K562 treated with DMSO at 1 percent for 4 hours (cell line): ENCODE data around the gene CDK5RAP1. TPM values are rescaled to one million over a fixed set of nuclear protein-coding genes. Genes with fewer than 3 reads are reported as not detected.

Experiments
- total RNA-seq: library from RNA; unstranded; fragments of 300-600 nt; gene quantifications from 2 replicates; pipeline ENCODE4 v1.2.3, GENCODE V29; 2022; ENCODE audit not compliant: insufficient read depth

Gene CDK5RAP1
- total RNA-seq: 29.7 and 35.2 TPM in 2 replicates

DNA sequence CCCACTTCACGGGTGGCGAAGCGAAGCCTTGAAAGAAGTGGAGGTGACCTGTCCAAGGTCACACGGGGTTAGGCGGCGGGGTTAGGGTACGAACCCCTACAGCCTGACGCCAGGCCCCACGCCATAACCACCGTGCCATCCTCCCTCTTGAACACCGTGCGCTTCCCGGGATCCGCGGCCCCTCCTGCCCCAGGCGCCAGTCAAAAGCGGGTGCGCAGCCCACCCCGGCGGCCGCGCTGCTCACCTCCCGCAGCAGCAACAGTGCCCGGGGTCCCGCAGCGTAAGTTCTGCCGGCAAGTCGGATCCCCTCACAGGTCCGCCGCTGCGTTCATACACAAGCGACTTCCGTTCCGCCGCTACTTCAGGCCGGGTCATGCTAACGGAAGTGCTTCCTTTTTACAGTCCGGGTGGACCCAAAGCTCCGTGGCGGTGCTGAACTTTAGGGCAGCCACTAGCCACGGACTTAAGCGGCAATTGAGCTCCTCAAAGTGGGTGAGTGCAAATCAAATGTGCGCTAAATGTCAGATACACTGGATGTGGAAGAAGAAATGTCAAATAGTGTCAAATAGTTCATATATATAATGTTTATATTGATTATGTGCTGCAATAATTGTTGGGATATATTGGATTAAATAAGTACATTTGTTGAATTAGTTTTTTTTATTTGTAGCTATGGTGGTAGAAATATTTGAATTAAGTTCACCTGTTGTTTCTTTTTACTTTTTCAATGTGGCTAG lies at the start of gene CDK5RAP1:
CDK5RAP1 (minus strand) TSS at position 336 of the 737 bp plus-strand sequence. CDS start 4,455 bp downstream, outside the sequence.

GRCh38 chr20:33443512-33444239 lies 42.4 kb upstream of the CDK5RAP1 start, which contains the start of gene SNTA1:
Gene SNTA1 (minus strand): TSS chr20:33443763. CDS start chr20:33443620, 143 bp downstream.

Other genes with a start within 250 kb of the CDK5RAP1 start
- not detected in 2 replicates for gene BPIFA2, start 233.4 kb downstream of the CDK5RAP1 start, total RNA-seq
- gene BPIFA3, start 184.2 kb downstream of the CDK5RAP1 start, total RNA-seq: not detected in 2 replicates
- gene BPIFA1, start 165.5 kb downstream of the CDK5RAP1 start, total RNA-seq: not detected in 2 replicates
- not detected in 2 replicates for gene BPIFB1, start 118.3 kb downstream of the CDK5RAP1 start, total RNA-seq
- 9.4 and 13.7 TPM in 2 replicates for gene SNTA1, start 42.2 kb upstream of the CDK5RAP1 start, total RNA-seq
- 12.6 and 17.7 TPM in 2 replicates for gene CBFA2T2, start 88.6 kb upstream of the CDK5RAP1 start, total RNA-seq